NCI-H2081 (cell line): ENCODE data around the gene COX19.

Experiments
- DNase-seq, 2 experiments: peaks; one replicate each; lab custom pipeline; 2025; lab: John Stamatoyannopoulos, UW

The COX19 gene

GRCh38 chr7:991729-992656 lies 16.6 kb upstream of the COX19 start:
- DNase-seq, result no peak

GRCh38 chr7:990933-991728 lies 15.8 kb upstream of the COX19 start:
- DNase-seq, result no peak

- DNase-seq, result no peak
These were observed 15.1 kb upstream of the COX19 start for GRCh38 chr7:990352-990932.

- DNase-seq, result no peak
These were observed 13.7 kb upstream of the COX19 start for GRCh38 chr7:988963-989529.

DNA sequence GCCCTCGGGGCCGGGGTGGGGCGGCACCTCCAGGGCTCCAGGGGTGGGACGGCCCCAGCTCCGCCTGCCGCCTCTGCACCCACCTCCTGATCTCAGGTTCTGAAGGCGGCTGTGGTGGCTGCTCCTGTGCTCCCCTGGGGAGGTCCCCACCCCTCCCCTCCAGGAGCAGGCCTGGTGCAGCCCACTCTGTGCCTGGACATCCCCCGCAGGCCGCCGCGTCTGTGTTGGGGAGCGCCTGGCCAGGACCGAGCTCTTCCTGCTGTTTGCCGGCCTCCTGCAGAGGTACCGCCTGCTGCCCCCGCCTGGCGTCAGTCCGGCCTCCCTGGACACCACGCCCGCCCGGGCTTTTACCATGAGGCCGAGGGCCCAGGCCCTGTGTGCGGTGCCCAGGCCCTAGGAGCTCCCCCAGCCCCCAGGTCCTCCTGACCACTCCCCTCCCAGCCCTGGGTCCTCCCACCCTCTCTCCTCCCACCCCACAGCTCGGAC lies 13.1 kb upstream of the COX19 start:
- no peak for DNase-seq

GRCh38 chr7:987909-988308 lies 12.6 kb upstream of the COX19 start:
- DNase-seq, result no peak

- DNase-seq, result no peak
These were observed 11.7 kb upstream of the COX19 start for GRCh38 chr7:986766-987751.

- DNase-seq, result no peak
These were observed 10.8 kb upstream of the COX19 start for GRCh38 chr7:985915-986741.

GRCh38 chr7:985127-985416 lies 9.7 kb upstream of the COX19 start:
- no peak for DNase-seq

GRCh38 chr7:984361-985126 lies 9.2 kb upstream of the COX19 start:
- no peak for DNase-seq

GRCh38 chr7:983616-984071 lies 8.3 kb upstream of the COX19 start:
- no peak for DNase-seq

DNA sequence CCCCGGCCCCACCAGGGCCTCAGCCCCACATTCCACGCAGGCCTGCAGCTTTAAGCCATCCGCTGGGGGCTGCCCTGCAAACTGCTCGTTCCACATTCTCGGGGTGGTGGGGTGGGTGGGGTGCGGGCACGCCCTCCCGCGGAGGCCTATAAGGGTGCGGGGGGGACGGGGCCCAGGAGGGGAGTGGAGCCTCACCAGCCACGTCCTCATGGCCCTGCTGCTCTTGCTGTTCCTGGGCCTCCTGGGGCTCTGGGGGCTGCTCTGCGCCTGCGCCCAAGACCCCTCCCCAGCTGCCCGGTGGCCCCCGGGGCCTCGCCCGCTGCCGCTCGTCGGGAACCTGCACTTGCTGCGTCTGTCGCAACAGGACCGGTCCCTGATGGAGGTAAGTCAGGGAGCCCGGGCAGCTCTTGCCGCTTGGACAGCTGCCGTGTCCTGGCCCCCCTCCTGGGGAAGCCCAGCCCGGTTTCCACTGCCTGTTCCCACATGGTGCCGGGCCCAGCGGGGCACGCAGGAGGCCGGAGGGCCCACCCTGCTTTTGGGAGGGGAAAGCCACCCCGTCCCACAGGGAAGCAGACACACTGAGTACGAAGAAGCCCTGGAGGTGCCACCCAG lies 7.8 kb upstream of the COX19 start, which contains the start of gene CYP2W1:
Gene CYP2W1 (plus strand): TSS at position 178 of the 612 bp plus-strand sequence. CDS start 31 bp downstream, at position 209.
- no peak for DNase-seq

GRCh38 chr7:982511-983003 lies 7.2 kb upstream of the COX19 start:
- DNase-seq, result no peak

DNA sequence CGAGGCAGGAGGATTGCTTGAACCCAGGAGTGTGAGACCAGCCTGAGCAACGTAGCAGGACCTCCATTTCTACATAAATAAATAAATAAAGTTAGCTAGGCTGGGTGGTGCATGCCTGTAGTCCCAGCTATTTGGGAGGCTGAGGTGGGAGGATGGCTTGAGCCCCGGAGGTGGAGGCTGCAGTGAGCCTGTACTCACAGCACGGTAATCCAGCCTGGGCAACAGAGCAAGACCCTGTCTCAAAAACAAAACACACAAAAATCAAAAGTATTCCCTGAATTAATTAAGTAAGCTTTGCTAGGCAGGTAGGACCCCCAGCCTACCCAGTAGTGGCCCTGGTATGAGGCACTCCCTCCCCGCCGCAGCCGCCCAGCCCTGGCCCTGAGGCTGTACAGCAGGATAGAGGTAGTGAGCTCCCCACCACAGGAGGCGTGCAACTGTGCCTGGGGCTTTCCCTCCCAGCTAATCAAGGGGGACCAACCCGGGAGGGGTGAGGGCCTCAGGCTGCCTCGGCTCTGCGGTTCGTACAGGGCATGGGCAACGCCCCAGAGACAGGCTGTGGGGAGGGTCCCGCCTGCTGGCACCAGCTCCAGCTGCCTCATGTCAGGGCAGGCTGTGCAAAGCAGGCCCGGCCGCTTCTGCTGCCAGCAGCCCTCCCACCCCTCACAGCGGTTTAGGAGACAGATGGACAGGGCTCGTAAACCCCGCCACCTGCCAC lies 6.6 kb upstream of the COX19 start:
- no peak for DNase-seq

DNA sequence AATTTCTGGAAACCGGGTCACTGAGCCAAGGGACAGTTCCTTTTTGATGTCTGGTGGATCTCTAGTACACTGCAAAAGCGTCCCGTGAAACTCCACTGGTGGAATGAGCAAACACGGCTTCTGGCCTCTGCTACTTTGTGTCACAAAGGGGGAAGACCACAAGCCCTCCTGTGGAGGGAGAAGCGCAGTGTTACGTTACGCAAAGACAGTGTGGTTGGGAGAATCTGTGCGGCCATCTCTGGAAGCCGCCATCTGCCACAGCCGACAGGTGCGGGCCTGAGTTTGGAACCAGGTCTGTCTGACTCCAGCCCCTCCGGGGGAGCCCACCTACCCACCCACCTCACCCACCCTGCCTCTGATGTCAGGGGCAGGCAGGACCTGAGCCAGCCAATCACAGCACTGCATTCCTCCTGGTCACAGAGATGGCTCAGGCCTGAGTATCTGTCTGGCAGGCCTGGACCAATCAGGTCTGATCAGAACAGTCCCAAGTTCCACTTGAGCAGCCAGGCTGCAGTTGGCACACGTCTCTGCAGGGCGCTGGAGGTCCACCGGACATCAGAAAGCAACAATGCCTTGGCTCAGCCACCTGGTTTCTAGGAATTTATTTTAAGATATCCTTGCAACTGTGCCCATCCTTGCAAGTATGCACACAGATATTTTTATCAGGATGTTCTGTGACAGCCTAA lies 4.7 kb upstream of the COX19 start:
- no peak for DNase-seq

DNA sequence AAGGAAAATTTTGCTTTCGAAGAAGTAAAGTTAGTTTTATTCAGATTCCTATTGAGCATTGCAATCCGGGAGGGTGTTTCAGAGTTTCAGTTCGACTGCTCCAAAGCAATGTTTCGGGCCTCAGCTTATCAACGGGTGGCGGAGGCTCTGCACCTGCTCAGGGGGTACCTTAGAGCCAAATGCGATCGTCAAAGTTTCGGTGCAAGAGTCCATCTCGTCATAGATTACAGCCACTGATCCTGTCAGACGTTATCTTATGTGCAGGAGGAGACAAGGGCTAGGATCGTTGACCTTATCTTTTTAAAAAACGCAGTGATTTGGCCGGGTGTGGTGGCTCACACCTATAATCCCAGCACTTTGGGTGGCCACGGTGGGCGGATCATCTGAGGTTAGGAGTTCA lies 3.8 kb upstream of the COX19 start:
- no peak for DNase-seq

DNA sequence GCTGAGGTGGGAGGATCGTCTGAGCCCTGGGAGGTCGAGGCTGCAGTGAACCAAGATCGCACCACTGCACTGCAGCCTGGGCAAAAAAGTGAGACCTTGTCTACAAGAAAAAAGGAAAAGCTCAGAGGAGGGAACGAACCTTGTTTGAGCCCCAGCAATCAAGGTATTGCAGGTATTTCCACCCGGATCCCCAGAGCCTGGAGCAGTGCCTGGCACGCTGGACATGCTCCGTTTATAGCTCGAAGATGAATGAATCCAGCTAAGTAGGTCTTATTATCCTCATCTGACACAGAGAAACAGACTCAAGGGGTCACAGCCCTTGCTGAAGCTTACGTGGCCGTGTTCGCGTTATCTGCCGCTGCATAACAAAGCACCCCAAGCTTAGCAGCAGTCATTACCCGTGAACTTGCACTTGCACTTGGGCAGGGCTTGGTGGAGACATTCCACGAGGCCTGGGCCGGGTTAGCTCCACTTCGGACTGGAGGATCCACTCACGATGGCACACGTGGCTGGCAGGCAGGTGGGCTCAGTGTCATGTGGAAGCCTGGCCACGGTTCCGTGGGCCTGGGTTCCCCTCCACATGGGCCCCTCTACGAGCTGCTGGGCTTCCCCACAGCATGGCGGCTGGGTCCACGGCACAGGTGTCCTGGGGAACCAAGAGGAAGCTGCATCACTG lies 3.2 kb upstream of the COX19 start:
- no peak for DNase-seq
